Measurements from ENCODE around the gene AATK.

DNA sequence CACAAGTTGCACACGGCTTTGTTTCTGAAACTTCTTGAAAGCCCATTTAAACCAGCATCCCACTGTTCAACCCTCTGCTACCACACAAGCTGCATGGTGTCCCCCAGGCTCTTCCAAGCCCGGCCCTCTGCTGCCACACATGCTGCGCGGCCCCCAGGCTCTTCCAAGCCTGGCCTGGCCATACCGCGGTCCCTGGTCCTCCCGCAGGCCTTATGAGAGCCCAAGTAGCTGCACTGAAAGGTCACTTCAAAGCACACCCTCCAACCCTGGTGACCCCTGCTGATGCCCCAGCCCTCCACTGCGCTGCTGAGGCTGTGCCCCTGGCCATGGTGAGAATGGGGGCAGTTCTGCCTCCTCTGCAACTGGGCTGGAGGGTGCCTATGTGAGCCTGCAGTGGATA, 26.6 kb downstream of the AATK start:
- TF ChIP-seq, protein P1, sequence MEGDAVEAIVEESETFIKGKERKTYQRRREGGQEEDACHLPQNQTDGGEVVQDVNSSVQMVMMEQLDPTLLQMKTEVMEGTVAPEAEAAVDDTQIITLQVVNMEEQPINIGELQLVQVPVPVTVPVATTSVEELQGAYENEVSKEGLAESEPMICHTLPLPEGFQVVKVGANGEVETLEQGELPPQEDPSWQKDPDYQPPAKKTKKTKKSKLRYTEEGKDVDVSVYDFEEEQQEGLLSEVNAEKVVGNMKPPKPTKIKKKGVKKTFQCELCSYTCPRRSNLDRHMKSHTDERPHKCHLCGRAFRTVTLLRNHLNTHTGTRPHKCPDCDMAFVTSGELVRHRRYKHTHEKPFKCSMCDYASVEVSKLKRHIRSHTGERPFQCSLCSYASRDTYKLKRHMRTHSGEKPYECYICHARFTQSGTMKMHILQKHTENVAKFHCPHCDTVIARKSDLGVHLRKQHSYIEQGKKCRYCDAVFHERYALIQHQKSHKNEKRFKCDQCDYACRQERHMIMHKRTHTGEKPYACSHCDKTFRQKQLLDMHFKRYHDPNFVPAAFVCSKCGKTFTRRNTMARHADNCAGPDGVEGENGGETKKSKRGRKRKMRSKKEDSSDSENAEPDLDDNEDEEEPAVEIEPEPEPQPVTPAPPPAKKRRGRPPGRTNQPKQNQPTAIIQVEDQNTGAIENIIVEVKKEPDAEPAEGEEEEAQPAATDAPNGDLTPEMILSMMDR (IDR thresholded peaks at IDR 0.05; ENCODE audit: extremely low read depth in 1 of 2, insufficient read depth in 1 of 2, low read depth in 1 of 2, low read length in 2 of 2): no peak
- TF ChIP-seq POLR2A (IDR thresholded peaks at IDR 0.05; ENCODE audit: low read depth, low read length) (no peak), FOS (IDR thresholded peaks at IDR 0.05; ENCODE audit: borderline replicate concordance, insufficient read depth, low read length) (no peak), EZH2 (IDR thresholded peaks at IDR 0.05; ENCODE audit: borderline replicate concordance, low read depth, low read length, severe bottlenecking) (no peak), POLR2AphosphoS5 (IDR thresholded peaks at IDR 0.05; ENCODE audit: insufficient read depth, low read depth, low read length) (no peak), MYC (IDR thresholded peaks at IDR 0.05; ENCODE audit: low read depth, low read length) (no peak)
- TF ChIP-seq, protein P2, sequence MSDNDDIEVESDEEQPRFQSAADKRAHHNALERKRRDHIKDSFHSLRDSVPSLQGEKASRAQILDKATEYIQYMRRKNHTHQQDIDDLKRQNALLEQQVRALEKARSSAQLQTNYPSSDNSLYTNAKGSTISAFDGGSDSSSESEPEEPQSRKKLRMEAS (IDR thresholded peaks at IDR 0.05; ENCODE audit: insufficient read depth, insufficient read length): no peak

Measured in endothelial cell of umbilical vein (primary cell).